Muscle of arm (tissue), 12 donors: ENCODE data around the gene CATSPERD. TPM values are rescaled to one million over a fixed set of nuclear protein-coding genes. Genes with fewer than 3 reads are reported as not detected.

Source experiments
- DNase-seq: peaks from one replicate; pipeline ENCODE4 v3.0.0-alpha.2; 2013
- polyA plus RNA-seq, 12 donors: library from polyadenylated mRNA; unstranded; fragments of 120-200 nt; gene quantifications; one replicate each; pipeline ENCODE4 v1.2.1, GENCODE V29; 2013; ENCODE audit not compliant: insufficient read length in 12 of 12

Gene CATSPERD
- polyA plus RNA-seq, 12 donors, result 0.20 TPM; not detected in 11

GRCh38 chr19:5786593-5787408 lies 66.4 kb downstream of the CATSPERD start:
- no peak for DNase-seq

- DNase-seq, result no peak
Measured at GRCh38 chr19:5787409-5788182, 67.2 kb downstream of the CATSPERD start.

GRCh38 chr19:5788422-5788821 lies 68.0 kb downstream of the CATSPERD start:
- no peak for DNase-seq

DNA sequence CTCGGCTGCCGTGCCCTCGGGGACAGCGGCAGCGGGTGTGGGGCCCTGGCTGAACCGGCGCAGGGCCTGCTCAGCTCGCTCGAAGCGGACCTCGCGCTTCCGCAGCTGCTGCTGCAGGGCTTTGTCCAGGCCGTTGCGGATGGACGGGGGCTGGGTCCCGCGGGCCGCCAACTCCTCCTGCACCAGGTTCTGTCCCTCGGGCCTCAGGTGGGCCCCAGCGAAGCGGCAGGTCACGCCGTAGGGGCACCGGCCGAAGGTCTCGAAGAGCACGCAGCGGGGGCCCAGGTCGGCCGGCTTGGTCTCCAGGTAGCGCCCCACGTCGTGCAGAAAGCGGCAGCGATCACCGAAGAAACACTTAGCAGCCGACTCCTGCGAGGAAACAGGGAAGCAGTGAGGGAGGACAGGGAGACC lies 68.9 kb downstream of the CATSPERD start:
- no peak for DNase-seq

DNA sequence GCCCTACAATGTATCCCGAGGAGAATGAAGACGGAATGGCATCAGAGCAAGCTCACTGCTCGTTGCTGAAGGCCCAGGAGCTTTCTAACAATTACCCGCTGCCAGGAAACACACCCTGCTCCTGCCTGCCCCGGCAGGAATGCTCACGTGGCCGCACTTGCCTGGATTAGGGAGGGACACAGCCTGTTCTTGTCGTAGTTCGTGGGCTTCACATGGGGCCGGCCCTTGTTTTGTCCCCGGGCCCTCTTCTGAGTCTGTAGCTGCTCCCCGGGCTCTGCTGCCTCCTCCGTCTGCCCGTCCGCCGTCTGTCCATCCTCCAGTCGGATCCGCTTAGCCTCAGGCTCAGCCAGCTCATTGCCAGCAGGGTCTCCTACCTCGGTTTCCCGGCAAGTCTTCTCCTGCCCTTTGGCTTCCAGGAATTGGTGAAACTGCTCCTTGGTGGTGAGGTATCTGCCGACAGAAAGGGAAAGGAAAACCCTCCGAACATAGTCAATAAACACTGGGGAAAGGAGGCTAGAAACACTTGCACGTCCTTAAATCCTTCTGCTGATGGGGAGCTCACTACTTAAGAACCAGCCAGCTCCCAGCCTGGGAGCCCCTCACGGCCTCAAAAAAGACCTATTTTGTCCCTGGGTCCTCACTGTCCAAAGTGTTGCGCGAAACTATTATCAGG lies 69.6 kb downstream of the CATSPERD start:
- DNase-seq, result no peak

- DNase-seq, result peak; percentile 97
Measured at GRCh38 chr19:5790559-5791520, 70.4 kb downstream of the CATSPERD start, which contains the start of gene DUS3L. Gene DUS3L, minus strand, starts transcription at chr19:5791163. Its CDS starts 22 bp downstream, at chr19:5791141.

DNA sequence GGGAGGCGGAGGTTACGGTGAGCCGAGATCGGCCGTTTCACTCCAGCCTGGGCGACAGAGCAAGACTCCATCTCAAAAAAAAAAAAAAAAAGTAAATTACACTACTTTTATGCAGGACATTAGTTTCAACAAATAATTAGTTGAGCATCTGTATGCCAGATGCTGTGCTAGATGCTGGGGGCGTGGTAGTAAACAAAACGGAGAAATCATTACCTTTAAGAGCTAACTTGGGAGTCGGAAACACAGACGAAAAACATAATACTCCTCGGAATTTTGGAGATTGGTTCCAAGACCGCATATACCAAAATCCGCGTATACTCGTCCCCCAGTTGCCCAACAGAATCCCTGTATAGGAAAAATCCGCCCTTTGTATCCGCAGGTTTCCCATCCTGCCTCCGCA lies 71.8 kb downstream of the CATSPERD start:
- DNase-seq, result no peak

- no peak for DNase-seq
Measured at GRCh38 chr19:5793188-5793587, 72.8 kb downstream of the CATSPERD start.

- DNase-seq, result no peak
Measured at GRCh38 chr19:5795382-5795919, 75.0 kb downstream of the CATSPERD start.

- DNase-seq, result no peak
Measured at GRCh38 chr19:5798244-5798643, 77.8 kb downstream of the CATSPERD start.

GRCh38 chr19:5799247-5800241 lies 79.1 kb downstream of the CATSPERD start:
- DNase-seq, result no peak

DNA sequence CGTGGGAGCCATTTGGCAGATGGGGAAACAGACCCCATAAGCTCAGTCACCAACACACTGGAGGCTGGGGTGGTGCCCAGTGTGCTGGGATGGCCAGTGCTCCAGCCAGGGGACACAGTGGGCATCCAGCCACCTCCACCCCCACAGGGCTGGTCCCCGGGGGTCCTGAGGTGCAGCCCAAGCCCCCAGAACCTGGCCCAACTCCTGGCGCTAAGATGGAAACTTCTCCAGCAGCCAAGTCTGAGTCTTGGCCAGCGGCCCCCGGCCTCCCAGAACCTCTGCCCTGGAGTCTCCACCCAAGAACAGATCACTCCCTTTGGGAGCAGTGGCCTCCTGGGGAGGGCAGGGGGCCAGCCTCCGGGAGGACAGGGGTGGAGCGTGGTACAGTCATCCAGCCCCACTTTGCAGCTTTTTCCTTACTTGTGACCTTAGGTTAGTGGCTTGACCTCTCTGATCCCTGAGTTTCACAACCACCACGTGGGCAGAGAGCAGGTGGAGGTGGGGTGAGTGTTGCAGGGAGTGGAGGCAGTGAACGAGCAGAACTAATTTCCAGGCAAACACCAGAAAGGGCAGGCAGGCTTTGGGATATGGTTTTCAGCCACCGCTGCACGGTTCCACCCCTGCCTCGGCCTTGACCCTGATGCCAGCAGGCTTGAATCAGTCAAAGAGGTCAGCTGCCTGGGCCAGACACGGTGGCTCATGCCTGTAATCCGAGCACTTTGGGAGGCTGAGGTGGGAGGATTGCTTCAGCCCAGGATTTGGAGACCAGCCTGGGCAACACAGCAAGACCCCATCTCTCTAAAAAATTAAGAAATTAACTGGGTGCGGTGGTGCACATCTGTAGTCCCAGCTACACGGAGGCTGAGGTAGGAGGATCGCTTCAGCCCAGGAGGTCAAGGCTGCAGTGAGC lies 80.2 kb downstream of the CATSPERD start:
- DNase-seq, result no peak

DNA sequence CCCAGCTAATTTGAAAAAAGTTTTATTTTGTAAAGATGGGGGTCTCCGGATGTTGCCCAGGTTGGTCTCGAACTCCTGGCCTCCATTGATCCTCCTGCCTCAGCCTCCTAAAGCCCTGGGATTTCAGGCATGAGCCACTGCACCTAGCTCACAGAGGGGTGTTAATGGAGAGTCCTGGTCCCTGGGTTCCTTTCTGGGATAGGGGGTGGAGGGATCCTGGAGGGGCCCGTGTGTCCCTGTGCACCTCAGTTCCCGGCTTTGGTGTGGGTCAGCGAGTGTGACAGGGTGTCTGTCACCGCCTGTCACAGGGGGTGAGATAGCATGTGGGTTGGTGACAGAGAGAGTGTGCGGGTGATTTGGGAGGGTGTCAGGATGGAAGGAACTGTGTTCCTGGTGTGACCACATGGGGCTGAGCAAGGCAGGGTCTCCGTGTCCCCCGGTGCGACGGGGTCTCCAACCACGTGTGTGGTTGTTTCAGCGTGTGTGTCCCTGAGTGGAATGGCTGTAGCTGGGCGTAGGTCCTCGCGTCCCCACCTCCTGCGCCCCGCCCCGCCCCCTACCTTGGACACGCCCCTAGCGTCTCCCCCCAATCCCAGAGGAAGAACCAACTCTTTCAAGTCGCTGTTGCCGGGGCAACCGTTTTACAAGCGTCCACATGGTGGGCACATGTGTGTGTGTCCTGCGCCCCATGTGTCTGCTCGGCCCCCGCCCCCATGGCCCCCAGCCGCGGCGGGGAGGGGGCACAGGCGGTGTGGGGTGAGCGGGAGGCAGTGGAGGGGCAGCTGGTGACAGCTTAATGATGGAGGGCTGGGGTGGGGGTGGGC lies 81.6 kb downstream of the CATSPERD start:
- DNase-seq, result no peak

GRCh38 chr19:5803441-5803751 lies 83.0 kb downstream of the CATSPERD start:
- peak; percentile 20 for DNase-seq

- peak; percentile 91 for DNase-seq
Measured at GRCh38 chr19:5803752-5804515, 83.5 kb downstream of the CATSPERD start.

- DNase-seq, result no peak
Measured at GRCh38 chr19:5804516-5805461, 84.4 kb downstream of the CATSPERD start, which contains the start of gene NRTN. Gene NRTN, plus strand, starts transcription at chr19:5805067. Its CDS starts 19,099 bp downstream, at chr19:5824166.
